Stimulated activated CD4-positive, alpha-beta T cell treated with anti-CD3 and anti-CD28 coated beads, TNF-alpha, amount 100 ng/mL, for 4 hours (primary cell): Measurements from ENCODE around the gene EMC1.
"Not testable (repeated sequence)": the region's sequence is repeated elsewhere in the genome, so short reads cannot be mapped to it uniquely, and the experiment has no call there.

Experiments
- DNase-seq, 3 experiments: peaks; one replicate each; pipeline ENCODE4 v3.0.0-alpha.2; 2020; ENCODE audit warnings: low read depth in 3 of 3

EMC1 gene

GRCh38 chr1:19216585-19216984 is 34.7 kb downstream of the EMC1 start:
- not testable (repeated sequence) for DNase-seq

GRCh38 chr1:19213580-19213979 is 37.7 kb downstream of the EMC1 start:
- no peak for DNase-seq

GRCh38 chr1:19212167-19212566 is 39.2 kb downstream of the EMC1 start:
- DNase-seq: no peak

- DNase-seq: no peak
Measured at GRCh38 chr1:19210772-19211549, 40.4 kb downstream of the EMC1 start.

GRCh38 chr1:19209990-19210771 is 41.1 kb downstream of the EMC1 start, which contains the start of gene UBR4:
UBR4 (minus strand) TSS chr1:19210266; CDS start chr1:19210248, 18 bp downstream.
- peak; percentile 92 to 96 (median 93) for DNase-seq

GRCh38 chr1:19209439-19209989 is 41.8 kb downstream of the EMC1 start:
- DNase-seq: peak in 1 of 3 experiments; percentile 7

GRCh38 chr1:19208710-19209438 is 42.5 kb downstream of the EMC1 start:
- no peak for DNase-seq

GRCh38 chr1:19206947-19207346 is 44.4 kb downstream of the EMC1 start:
- no peak for DNase-seq

- DNase-seq: no peak
Measured at GRCh38 chr1:19205845-19206244, 45.5 kb downstream of the EMC1 start.

- DNase-seq: no peak
Measured at GRCh38 chr1:19205403-19205802, 45.9 kb downstream of the EMC1 start.

GRCh38 chr1:19204446-19205266 is 46.7 kb downstream of the EMC1 start:
- no peak for DNase-seq

GRCh38 chr1:19203440-19203839 is 47.9 kb downstream of the EMC1 start:
- no peak for DNase-seq

- DNase-seq: no peak
Measured at GRCh38 chr1:19202396-19202795, 48.9 kb downstream of the EMC1 start.

GRCh38 chr1:19199969-19200604 is 51.2 kb downstream of the EMC1 start:
- no peak for DNase-seq

GRCh38 chr1:19199329-19199968 is 51.9 kb downstream of the EMC1 start:
- no peak for DNase-seq

GRCh38 chr1:19198820-19199219 is 52.5 kb downstream of the EMC1 start:
- DNase-seq: no peak

GRCh38 chr1:19197845-19198244 is 53.5 kb downstream of the EMC1 start:
- DNase-seq: no peak

GRCh38 chr1:19196331-19196730 is 55.0 kb downstream of the EMC1 start:
- DNase-seq: no peak

- no peak for DNase-seq
Measured at GRCh38 chr1:19193004-19193403, 58.3 kb downstream of the EMC1 start.

- DNase-seq: no peak
Measured at GRCh38 chr1:19191811-19192210, 59.5 kb downstream of the EMC1 start.
